Measurements from ENCODE around the gene CARD19. TPM values are rescaled to one million over a fixed set of nuclear protein-coding genes. Genes with fewer than 3 reads are reported as not detected.
A peak's percentile ranks its signal among the peaks of the same experiment; 100 is the strongest.

Gene CARD19
- total and polyA plus RNA-seq, 9 of the 15 experiments (the other 6 are each of a cell fraction or from before 2014, with no cell fraction given) = 0.90 to 34.9 (median 14.6) TPM

DNA sequence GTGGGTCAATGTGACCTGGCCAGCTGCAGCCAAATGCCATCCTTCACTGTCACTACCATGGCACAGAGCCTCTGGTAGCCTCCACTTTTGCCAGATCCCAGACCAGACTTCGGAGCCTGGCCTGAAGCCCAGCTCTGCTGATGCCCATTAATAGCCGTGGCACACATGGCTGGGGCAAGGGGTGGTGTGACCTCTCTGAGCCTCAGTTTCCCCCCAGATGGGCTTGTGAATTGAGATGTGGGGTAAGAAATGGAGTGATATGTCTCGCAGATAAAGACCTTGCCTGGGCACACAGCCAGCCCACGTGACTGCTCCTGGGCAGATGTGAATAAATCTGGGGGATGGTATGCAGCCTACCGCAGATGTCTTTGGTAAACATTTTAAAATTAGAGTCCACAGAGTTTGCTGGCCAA is 23.6 kb upstream of the CARD19 start (continued):
- TF ChIP-seq, protein P1, sequence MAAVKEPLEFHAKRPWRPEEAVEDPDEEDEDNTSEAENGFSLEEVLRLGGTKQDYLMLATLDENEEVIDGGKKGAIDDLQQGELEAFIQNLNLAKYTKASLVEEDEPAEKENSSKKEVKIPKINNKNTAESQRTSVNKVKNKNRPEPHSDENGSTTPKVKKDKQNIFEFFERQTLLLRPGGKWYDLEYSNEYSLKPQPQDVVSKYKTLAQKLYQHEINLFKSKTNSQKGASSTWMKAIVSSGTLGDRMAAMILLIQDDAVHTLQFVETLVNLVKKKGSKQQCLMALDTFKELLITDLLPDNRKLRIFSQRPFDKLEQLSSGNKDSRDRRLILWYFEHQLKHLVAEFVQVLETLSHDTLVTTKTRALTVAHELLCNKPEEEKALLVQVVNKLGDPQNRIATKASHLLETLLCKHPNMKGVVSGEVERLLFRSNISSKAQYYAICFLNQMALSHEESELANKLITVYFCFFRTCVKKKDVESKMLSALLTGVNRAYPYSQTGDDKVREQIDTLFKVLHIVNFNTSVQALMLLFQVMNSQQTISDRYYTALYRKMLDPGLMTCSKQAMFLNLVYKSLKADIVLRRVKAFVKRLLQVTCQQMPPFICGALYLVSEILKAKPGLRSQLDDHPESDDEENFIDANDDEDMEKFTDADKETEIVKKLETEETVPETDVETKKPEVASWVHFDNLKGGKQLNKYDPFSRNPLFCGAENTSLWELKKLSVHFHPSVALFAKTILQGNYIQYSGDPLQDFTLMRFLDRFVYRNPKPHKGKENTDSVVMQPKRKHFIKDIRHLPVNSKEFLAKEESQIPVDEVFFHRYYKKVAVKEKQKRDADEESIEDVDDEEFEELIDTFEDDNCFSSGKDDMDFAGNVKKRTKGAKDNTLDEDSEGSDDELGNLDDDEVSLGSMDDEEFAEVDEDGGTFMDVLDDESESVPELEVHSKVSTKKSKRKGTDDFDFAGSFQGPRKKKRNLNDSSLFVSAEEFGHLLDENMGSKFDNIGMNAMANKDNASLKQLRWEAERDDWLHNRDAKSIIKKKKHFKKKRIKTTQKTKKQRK (IDR thresholded peaks at IDR 0.05; ENCODE audit: borderline replicate concordance, low read depth, low read length) = no peak
- TF ChIP-seq, protein P2, sequence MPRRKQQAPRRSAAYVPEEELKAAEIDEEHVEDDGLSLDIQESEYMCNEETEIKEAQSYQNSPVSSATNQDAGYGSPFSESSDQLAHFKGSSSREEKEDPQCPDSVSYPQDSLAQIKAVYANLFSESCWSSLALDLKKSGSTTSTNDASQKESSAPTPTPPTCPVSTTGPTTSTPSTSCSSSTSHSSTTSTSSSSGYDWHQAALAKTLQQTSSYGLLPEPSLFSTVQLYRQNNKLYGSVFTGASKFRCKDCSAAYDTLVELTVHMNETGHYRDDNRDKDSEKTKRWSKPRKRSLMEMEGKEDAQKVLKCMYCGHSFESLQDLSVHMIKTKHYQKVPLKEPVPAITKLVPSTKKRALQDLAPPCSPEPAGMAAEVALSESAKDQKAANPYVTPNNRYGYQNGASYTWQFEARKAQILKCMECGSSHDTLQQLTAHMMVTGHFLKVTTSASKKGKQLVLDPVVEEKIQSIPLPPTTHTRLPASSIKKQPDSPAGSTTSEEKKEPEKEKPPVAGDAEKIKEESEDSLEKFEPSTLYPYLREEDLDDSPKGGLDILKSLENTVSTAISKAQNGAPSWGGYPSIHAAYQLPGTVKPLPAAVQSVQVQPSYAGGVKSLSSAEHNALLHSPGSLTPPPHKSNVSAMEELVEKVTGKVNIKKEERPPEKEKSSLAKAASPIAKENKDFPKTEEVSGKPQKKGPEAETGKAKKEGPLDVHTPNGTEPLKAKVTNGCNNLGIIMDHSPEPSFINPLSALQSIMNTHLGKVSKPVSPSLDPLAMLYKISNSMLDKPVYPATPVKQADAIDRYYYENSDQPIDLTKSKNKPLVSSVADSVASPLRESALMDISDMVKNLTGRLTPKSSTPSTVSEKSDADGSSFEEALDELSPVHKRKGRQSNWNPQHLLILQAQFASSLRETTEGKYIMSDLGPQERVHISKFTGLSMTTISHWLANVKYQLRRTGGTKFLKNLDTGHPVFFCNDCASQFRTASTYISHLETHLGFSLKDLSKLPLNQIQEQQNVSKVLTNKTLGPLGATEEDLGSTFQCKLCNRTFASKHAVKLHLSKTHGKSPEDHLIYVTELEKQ (CRISPR knock-in tag; IDR thresholded peaks at IDR 0.05) = no peak
- TF ChIP-seq HCFC1 (IDR thresholded peaks at IDR 0.05; ENCODE audit: low read depth, low read length) = no peak
- no peak for TF ChIP-seq SMARCA5 (IDR thresholded peaks at IDR 0.05)
- no peak for TF ChIP-seq NELFE (IDR thresholded peaks at IDR 0.05; ENCODE audit: insufficient read depth, insufficient read length)
- TF ChIP-seq SMC3 (conservative IDR thresholded peaks at IDR 0.05; ENCODE audit: insufficient read depth, low read depth, low read length) = no peak
- no peak for TF ChIP-seq ZSCAN29 (IDR thresholded peaks at IDR 0.05)
- peak; percentile 53 for TF ChIP-seq NFIC (IDR thresholded peaks at IDR 0.05)
- TF ChIP-seq, protein P3, sequence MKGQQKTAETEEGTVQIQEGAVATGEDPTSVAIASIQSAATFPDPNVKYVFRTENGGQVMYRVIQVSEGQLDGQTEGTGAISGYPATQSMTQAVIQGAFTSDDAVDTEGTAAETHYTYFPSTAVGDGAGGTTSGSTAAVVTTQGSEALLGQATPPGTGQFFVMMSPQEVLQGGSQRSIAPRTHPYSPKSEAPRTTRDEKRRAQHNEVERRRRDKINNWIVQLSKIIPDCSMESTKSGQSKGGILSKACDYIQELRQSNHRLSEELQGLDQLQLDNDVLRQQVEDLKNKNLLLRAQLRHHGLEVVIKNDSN (CRISPR knock-in tag; IDR thresholded peaks at IDR 0.05) = peak; percentile 22; the same call in 1 of the 2 replicates
- TF ChIP-seq KDM2B (CRISPR knock-in tag; IDR thresholded peaks at IDR 0.05) = no peak
- TF ChIP-seq, protein P4, sequence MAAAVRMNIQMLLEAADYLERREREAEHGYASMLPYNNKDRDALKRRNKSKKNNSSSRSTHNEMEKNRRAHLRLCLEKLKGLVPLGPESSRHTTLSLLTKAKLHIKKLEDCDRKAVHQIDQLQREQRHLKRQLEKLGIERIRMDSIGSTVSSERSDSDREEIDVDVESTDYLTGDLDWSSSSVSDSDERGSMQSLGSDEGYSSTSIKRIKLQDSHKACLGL (CRISPR knock-in tag; IDR thresholded peaks at IDR 0.05; ENCODE audit: borderline replicate concordance, poor library complexity, severe bottlenecking) = no peak
- no peak for TF ChIP-seq RUNX1 (IDR thresholded peaks at IDR 0.05; ENCODE audit: low read depth)
- TF ChIP-seq, protein P5, sequence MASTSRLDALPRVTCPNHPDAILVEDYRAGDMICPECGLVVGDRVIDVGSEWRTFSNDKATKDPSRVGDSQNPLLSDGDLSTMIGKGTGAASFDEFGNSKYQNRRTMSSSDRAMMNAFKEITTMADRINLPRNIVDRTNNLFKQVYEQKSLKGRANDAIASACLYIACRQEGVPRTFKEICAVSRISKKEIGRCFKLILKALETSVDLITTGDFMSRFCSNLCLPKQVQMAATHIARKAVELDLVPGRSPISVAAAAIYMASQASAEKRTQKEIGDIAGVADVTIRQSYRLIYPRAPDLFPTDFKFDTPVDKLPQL (IDR thresholded peaks at IDR 0.05; ENCODE audit: extremely low read depth, insufficient read length) = no peak
- peak; percentile 58; the same call in 1 of the 2 replicates for TF ChIP-seq RAD51 (IDR thresholded peaks at IDR 0.05; ENCODE audit: borderline replicate concordance, low read depth)
- TF ChIP-seq, protein P6, sequence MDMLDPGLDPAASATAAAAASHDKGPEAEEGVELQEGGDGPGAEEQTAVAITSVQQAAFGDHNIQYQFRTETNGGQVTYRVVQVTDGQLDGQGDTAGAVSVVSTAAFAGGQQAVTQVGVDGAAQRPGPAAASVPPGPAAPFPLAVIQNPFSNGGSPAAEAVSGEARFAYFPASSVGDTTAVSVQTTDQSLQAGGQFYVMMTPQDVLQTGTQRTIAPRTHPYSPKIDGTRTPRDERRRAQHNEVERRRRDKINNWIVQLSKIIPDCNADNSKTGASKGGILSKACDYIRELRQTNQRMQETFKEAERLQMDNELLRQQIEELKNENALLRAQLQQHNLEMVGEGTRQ (CRISPR knock-in tag; IDR thresholded peaks at IDR 0.05) = peak; percentile 73
- TF ChIP-seq GATA2 (CRISPR knock-in tag; IDR thresholded peaks at IDR 0.05) = no peak
- TF ChIP-seq, protein P7, sequence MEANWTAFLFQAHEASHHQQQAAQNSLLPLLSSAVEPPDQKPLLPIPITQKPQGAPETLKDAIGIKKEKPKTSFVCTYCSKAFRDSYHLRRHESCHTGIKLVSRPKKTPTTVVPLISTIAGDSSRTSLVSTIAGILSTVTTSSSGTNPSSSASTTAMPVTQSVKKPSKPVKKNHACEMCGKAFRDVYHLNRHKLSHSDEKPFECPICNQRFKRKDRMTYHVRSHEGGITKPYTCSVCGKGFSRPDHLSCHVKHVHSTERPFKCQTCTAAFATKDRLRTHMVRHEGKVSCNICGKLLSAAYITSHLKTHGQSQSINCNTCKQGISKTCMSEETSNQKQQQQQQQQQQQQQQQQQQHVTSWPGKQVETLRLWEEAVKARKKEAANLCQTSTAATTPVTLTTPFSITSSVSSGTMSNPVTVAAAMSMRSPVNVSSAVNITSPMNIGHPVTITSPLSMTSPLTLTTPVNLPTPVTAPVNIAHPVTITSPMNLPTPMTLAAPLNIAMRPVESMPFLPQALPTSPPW (CRISPR knock-in tag; IDR thresholded peaks at IDR 0.05) = no peak

All from K562 (cell line).